Femur (tissue), 1 donor: ENCODE data around the gene FBRSL1.
"Not testable (repeated sequence)": the region's sequence is repeated elsewhere in the genome, so short reads cannot be mapped to it uniquely, and the experiment has no call there.

Experiments
- DNase-seq: peaks from one replicate; pipeline ENCODE4 v3.0.0-alpha.2; 2017

Gene FBRSL1

DNA sequence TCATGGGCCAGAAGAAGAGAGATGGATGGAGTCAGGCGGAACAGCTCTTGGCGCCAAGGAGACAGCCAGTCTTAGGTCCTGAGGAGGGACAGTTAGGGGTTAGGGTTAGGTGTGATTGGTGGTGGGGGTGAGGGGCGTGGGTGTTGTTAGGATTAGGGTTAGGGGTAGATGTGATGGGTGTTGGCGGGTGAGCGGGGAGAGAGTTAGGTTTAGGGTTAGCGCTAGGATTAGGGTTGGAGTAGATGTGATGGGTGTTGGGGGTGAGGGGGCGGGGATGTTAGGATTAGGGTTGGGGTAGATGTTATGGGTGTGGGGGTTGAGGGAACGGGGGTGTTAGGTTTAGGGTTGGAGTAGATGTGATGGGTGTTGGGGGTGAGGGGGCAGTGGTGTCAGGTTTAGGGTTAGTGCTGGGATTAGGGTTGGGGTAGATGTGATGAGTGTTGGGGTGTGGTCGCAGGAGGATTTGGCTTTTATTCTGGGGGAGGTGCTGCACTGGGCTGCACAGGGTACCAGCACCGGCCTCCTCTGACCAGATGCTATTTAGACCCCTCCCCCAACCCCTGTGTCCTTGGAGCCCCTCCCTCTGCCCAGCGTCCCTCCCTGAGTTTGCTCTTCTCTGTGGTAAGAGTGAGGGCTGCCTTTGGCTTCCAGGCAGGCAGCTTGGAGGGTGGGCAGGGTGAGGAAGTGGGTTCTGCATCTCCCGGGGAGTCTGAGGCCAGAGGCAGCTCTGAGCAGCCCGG lies 35.6 kb upstream of the FBRSL1 start:
- DNase-seq = no peak

DNA sequence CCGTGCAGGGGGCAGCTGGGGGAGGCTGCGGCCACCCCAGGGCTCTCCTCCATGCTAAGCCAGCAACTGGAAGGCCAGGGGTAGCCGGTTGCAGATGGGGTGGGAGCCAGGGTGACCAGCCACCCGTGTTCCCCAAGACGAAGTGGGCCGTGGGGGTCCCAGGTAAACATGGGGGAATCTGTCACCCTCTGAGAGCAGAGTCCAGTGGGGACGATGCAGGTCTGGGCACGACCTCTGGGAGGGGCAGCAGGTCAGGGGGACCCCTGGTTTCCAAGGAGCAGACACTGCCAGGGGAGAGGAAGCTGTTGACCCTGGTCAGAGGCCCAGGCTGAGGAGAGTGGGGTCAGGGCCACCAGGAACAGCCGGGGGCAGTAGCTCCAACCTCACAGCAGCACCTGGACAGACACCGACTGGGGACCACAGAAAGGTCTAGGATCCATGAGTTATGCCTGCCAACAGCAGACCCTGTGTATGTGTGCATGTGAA lies 35.0 kb upstream of the FBRSL1 start:
- no peak for DNase-seq

DNA sequence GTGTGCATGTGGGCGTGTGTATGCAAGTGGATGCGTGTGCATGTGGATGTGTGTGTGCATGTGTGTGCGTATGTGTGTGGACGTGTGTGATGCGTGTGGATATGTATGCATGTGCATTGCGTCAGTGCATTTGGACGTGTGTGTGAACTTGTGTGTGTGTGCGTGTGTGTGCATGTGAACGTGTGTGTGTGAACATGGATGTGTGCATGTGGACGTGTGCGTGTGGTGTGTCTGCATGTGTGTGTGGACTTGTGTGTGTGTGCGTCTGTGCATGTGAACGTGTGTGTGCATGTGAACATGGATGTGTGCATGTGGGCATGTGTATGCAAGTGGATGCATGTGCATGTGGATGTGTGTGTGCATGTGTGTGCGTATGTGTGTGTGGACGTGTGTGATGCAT lies 34.4 kb upstream of the FBRSL1 start:
- DNase-seq = no peak

DNA sequence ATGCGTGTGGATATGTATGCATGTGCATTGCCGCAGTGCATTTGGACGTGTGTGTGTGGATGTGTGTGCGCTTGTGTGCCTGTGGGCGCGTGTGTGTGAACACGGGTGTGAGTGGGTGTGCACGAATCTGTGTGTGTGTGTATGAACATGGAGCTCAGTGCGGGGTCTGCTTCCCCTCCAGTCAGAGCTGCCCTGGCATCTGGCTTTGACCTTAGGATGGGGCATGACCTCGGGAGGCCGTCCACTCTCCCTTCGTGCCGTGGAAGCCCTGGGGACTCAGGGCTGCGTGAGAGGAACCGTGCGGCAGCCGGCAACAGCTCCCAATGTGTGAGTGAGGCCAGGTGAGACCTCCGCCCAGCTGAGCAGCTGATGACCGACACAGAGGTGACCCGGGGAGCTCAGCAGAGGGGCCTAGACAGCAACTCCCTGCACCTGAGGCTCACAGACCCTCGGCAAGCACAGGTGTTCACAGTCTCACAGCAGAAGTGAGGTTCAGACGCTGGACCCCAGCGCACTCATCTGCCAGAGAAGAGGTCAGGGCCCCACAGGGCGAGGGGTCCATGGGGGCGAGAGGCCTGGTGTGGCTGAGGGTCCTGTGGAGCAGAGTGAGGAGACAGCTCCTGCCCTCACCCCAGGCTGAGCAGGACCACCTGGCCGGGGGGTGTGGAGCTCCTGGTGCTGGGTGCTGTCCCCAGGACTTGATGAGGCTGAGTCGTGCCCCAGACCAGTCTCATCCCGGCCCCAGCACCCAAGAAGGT lies 33.6 kb upstream of the FBRSL1 start:
- no peak for DNase-seq

GRCh38 chr12:132456944-132457495 lies 32.9 kb upstream of the FBRSL1 start:
- no peak for DNase-seq

DNA sequence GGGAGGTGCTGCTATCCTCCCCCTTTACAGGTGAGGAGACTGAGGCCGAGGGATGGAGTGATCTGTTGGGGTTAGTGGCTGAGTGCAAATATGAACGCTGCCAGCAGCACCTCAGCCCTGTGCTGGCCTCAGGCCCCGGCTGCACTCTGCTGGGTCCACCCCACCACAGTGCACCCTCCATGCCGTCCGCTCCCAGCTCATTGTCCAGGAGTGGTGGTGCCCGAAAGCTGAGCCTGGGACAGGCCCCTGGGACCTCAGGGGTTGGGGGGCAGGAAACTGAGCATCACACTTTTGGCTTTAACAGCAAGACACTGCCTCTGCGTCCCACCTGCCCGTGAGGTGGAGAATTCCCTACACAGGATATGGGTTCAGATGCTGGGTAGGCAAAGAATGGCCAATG lies 31.5 kb upstream of the FBRSL1 start:
- DNase-seq = no peak

DNA sequence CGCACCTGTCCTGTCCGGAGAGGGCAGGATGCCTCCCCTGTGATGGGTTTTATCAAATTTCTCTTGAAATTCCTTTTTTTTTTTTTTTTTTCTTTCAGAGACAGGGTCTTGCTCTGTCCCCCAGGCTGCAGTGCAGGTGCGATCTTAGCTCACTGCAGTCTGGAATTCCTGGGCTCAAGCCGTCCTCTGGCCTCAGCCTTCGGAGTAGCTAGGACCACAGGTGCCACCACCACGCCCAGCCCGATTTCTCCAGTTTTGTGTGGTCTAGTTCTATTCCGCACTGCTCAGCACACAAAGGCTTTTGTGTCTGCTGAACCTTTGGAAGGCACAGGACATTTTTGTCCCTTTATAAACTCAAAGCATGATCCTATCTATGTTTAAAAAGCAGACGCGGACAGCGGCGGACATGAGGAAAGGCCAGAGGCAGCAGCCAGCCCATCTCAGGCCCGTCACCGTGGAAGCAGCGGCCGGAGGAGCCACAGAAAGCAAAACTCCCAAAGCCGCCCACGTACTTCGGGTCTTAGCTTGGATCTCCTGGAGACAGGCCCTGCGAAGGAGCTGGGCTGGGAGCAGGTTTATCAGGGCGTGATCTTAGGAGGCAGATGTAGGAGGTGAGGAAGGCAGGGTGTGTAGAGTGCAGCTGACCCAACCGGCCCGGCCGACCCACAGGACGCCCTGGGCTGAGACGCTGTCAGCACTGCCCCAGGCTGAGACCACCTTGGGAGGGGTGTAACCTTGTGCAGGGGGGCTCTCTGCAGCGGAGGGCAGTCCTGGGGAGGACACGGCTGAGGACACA lies 30.9 kb upstream of the FBRSL1 start:
- DNase-seq = no peak

GRCh38 chr12:132460571-132460970 lies 29.4 kb upstream of the FBRSL1 start:
- no peak for DNase-seq

GRCh38 chr12:132461526-132461925 lies 28.4 kb upstream of the FBRSL1 start:
- DNase-seq = no peak

DNA sequence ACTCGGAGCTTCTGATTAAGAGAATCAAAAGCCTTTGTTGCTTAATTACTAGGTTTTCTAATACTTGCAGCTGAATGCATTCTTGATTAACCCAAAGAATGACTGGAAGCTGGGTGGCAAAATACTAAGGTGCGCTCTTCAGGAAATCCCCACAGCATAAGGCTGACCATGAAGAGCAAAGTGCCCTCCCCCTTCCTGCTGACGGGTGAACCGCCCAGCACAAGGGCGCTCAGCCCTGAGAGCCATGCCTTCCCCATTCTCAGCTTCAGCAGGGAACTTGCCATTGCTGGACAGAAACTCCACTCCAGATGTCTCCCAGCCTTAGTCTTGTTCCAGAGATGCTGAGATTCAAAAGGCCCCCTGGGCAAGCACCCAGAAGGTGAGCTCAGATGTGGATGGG lies 27.2 kb upstream of the FBRSL1 start:
- DNase-seq = no peak

- not testable (repeated sequence) for DNase-seq
Measured at GRCh38 chr12:132463284-132463924, 26.5 kb upstream of the FBRSL1 start.

DNA sequence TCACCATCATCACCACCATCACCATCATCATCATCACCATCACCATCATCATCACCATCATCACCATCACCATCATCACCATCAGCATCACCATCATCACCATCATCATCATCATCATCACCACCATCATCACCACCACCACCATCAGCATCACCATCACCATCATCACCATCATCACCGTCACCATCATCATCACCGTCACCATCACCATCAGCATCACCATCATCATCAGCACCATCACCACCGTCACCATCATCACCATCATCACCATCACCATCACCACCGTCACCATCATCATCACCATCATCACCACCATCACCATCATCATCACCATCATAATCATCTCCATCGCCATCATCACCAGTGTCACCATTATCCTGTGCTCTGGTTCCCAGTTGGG lies 25.6 kb upstream of the FBRSL1 start:
- DNase-seq = not testable (repeated sequence)

- DNase-seq = no peak
Measured at GRCh38 chr12:132464820-132465219, 25.1 kb upstream of the FBRSL1 start.

DNA sequence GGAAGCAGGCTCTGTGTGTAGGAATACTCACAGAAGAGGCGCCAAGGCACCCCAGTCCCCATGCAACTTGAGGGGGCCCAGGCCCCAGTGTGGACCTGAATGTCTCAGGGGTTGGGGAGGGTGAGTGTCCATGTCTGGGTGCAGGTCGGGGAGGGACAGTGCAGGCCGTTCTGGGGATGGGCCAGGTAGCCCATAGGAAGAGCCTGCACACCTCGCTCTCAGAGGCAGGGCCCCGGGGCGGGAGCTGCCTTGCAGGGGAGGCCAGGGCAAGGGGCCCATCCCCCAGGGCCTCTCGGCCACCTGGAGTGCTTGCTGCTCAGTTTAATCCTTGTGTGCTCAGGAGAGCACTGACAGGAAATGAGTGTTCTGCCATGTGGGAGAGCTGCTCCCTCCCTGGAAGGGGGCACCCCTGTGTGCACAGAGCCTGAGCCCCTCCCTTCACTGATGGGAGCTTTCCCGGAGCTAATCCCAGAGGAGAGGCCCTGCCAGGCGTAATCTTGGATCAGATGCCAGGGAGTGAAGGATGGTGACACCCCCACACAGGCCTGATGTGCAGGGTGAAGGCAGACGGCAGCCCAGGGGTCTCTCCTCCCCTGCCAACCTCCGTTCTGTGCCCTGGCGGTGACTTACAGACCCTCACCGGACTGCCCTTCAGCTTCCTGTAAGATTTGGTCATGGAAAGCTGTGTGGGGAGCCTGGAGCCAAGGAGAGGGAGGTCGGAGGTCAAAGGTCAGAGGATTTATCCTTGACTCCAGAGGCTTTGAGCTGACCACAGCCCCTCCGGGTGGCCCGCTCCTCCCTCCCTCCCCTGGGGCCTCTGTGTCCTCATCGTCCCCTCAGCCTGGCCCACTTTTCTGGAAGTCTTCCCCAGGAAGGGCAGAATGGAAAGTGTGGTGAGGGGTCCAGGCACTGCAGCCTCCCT lies 24.4 kb upstream of the FBRSL1 start:
- DNase-seq = no peak

- DNase-seq = no peak
Measured at GRCh38 chr12:132466241-132467201, 23.4 kb upstream of the FBRSL1 start.

GRCh38 chr12:132467511-132467910 lies 22.4 kb upstream of the FBRSL1 start:
- no peak for DNase-seq

- DNase-seq = no peak
Measured at GRCh38 chr12:132469423-132469822, 20.5 kb upstream of the FBRSL1 start.

DNA sequence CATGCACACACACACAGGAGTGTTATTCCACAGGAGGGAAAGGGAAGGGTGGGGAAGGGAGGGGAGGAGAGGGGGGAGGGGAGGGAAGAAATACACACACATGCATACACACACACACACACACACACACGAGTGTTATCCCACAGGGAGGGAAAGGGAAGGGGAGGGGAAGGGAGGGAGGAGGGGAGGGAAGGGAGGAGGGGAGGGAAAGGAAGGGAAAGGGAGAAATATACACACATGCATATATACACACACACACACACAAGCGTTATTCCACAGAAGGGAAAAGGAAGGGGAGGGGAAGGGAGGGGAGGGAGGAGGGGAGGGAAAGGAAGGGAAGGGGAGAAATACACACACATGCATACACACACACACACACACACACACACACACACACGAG lies 19.6 kb upstream of the FBRSL1 start:
- DNase-seq = no peak

DNA sequence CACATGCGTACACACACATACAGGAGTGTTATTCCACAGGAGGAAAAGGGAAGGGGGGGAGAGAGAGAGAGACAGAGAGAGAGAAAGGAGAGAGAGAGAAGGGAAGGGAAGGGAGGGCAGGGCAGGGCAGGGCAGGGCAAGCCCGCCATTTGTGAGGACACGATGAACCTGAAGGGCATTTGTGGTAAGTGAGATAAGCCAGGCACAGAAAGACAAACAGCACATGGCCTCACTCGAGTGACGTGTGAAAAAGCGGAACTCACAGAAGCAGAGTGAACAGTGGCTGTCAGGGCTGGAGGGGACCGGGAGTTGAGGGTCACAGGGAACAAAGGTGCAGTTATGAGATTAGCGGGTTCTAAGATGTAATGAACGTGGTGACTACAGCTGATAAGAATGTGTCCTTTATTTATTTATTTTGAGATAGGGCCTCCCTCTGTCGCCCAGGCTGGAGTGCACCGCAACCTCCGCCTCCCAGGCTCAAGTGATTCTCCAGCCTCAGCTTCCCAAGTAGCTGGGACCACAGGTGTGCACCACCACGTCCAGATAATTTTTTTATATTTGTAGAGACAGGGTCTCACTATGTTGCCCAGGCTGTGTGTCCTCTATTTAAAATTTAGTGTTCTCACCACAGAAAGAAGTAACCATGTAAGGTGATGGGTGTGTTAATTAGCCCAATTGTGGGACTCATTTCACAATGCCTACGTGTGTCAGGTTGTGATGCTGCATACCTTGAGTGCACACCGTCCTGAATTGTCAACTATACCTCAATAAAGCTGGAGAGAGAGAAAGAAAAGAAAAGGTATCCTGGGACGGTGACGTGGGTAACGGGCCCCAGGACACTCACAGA lies 18.7 kb upstream of the FBRSL1 start:
- DNase-seq = no peak
